HEK293 (cell line): ENCODE measurements around the gene DAGLA.

Experiments
- CTCF ChIA-PET: fragments of 350-600 bp; formaldehyde crosslinking; extraction: SDS; loops from one replicate; lab custom pipeline; 2021; ENCODE audit warnings: antibody characterized with exemption; lab: Yijun Ruan, JAX
- POLR2A ChIA-PET: fragments of 300-600 bp; formaldehyde crosslinking; extraction: SDS; loops from one replicate; lab custom pipeline; 2020; ENCODE audit warnings: antibody characterized with exemption, inconsistent platforms; lab: Yijun Ruan, JAX
- H3K27ac ChIP-seq: fragments of 200-500 bp; sonication (Bioruptor generic); 2 replicates; pipeline ENCODE4 v1.5.1; 2014; ENCODE audit warnings: low read depth, low read length, control low read depth, inconsistent platforms; ENCODE audit errors: extremely low read depth
- H3K36me3 ChIP-seq, 2 experiments: fragments of 200-500 bp in 1 of 2; sonication (Bioruptor generic) in 1 of 2; 1 replicate in 1 of 2; 2 replicates in 1 of 2; pipeline ENCODE4 v1.5.1; 2014 to 2017; ENCODE audit warnings: inconsistent platforms in 2 of 2, low read length in 2 of 2; ENCODE audit not compliant: control insufficient read depth in 2 of 2, insufficient read depth in 1 of 2
- H3K4me1 ChIP-seq: fragments of 200-500 bp; sonication (Bioruptor generic); 2 replicates; pipeline ENCODE4 v1.5.1; 2014; ENCODE audit warnings: mild to moderate bottlenecking, low read length, inconsistent platforms; ENCODE audit not compliant: control insufficient read depth, insufficient read depth
- H3K4me3 ChIP-seq: 2 replicates; pipeline ENCODE4 v1.5.1; 2011; ENCODE audit warnings: low read depth, mild to moderate bottlenecking, control low read depth, low read length, moderate library complexity
- H3K9me3 ChIP-seq: fragments of 200-500 bp; sonication (Bioruptor generic); 2 replicates; pipeline ENCODE4 v1.5.1; 2014; ENCODE audit warnings: low read depth, low read length, inconsistent platforms; ENCODE audit not compliant: control insufficient read depth, insufficient read depth
- EGR2 ChIP-seq: fragments of 450-650 bp; formaldehyde crosslinking; IDR thresholded peaks from 2 replicates; pipeline ENCODE4 v1.5.1; 2016; ENCODE audit warnings: low read depth, missing biosample characterization, missing genetic modification characterization
- KLF1 ChIP-seq: fragments of 450-650 bp; formaldehyde crosslinking; IDR thresholded peaks from 2 replicates; pipeline ENCODE4 v1.5.1; 2016; ENCODE audit warnings: missing biosample characterization, missing genetic modification characterization
- OVOL3 ChIP-seq: fragments of 450-650 bp; formaldehyde crosslinking; IDR thresholded peaks from 2 replicates; pipeline ENCODE4 v1.5.1; 2016; ENCODE audit warnings: missing biosample characterization, missing genetic modification characterization
- RBAK ChIP-seq: fragments of 450-650 bp; formaldehyde crosslinking; IDR thresholded peaks from 2 replicates; pipeline ENCODE4 v1.5.1; 2016; ENCODE audit warnings: missing biosample characterization, missing genetic modification characterization
- ZFHX2 ChIP-seq: fragments of 450-650 bp; formaldehyde crosslinking; conservative IDR thresholded peaks from 2 replicates; pipeline ENCODE4 v1.5.1; 2016; ENCODE audit warnings: missing biosample characterization, missing genetic modification characterization
- ZFP69B ChIP-seq: fragments of 450-650 bp; formaldehyde crosslinking; IDR thresholded peaks from 2 replicates; pipeline ENCODE4 v1.5.1; 2016; ENCODE audit warnings: missing biosample characterization, missing genetic modification characterization
- ZNF112 ChIP-seq: fragments of 450-650 bp; formaldehyde crosslinking; IDR thresholded peaks from 2 replicates; pipeline ENCODE4 v1.5.0; 2017; ENCODE audit warnings: missing biosample characterization, missing genetic modification characterization
- ZNF138 ChIP-seq: fragments of 450-650 bp; formaldehyde crosslinking; IDR thresholded peaks from 2 replicates; pipeline ENCODE4 v1.5.1; 2016; ENCODE audit warnings: missing biosample characterization, missing genetic modification characterization, borderline replicate concordance
- ZNF184 ChIP-seq: fragments of 450-650 bp; IDR thresholded peaks from 2 replicates; pipeline ENCODE4 v1.5.1; 2018; ENCODE audit warnings: missing biosample characterization, mild to moderate bottlenecking, missing genetic modification characterization
- ZNF266 ChIP-seq: fragments of 450-650 bp; formaldehyde crosslinking; IDR thresholded peaks from 2 replicates; pipeline ENCODE4 v1.5.1; 2016; ENCODE audit warnings: missing biosample characterization, missing genetic modification characterization, low read depth
- ZNF292 ChIP-seq: fragments of 450-650 bp; formaldehyde crosslinking; IDR thresholded peaks from 2 replicates; pipeline ENCODE4 v1.5.1; 2016; ENCODE audit warnings: low read depth, missing biosample characterization, missing genetic modification characterization, borderline replicate concordance
- ZNF354C ChIP-seq: fragments of 450-650 bp; formaldehyde crosslinking; IDR thresholded peaks from 2 replicates; pipeline ENCODE4 v1.5.1; 2016; ENCODE audit warnings: missing biosample characterization, missing genetic modification characterization, low read depth, borderline replicate concordance
- ZNF391 ChIP-seq: fragments of 450-650 bp; formaldehyde crosslinking; IDR thresholded peaks from 2 replicates; pipeline ENCODE4 v1.5.1; 2016; ENCODE audit warnings: low read depth, missing biosample characterization, missing genetic modification characterization, borderline replicate concordance
- ZNF48 ChIP-seq: fragments of 450-650 bp; formaldehyde crosslinking; IDR thresholded peaks from 2 replicates; pipeline ENCODE4 v1.5.1; 2016; ENCODE audit warnings: missing biosample characterization, missing genetic modification characterization
- ZNF600 ChIP-seq: fragments of 450-650 bp; formaldehyde crosslinking; IDR thresholded peaks from 2 replicates; pipeline ENCODE4 v1.5.1; 2016; ENCODE audit warnings: missing biosample characterization, missing genetic modification characterization
- ZNF623 ChIP-seq: fragments of 450-650 bp; formaldehyde crosslinking; IDR thresholded peaks from 2 replicates; pipeline ENCODE4 v1.5.1; 2016; ENCODE audit warnings: missing biosample characterization, missing genetic modification characterization
- ZNF747 ChIP-seq: fragments of 450-650 bp; formaldehyde crosslinking; IDR thresholded peaks from 2 replicates; pipeline ENCODE4 v1.5.1; 2016; ENCODE audit warnings: missing biosample characterization, missing genetic modification characterization
- ZSCAN16 ChIP-seq: fragments of 450-650 bp; formaldehyde crosslinking; IDR thresholded peaks from 2 replicates; pipeline ENCODE4 v1.5.1; 2016; ENCODE audit warnings: missing biosample characterization, missing genetic modification characterization
- ZSCAN5A ChIP-seq: fragments of 450-650 bp; formaldehyde crosslinking; IDR thresholded peaks from 2 replicates; pipeline ENCODE4 v1.5.1; 2016; ENCODE audit warnings: missing biosample characterization, missing genetic modification characterization
- TF ChIP-seq, protein P1 (sequence below): fragments of 450-650 bp; formaldehyde crosslinking; IDR thresholded peaks from 2 replicates; pipeline ENCODE4 v1.5.1; 2016; ENCODE audit warnings: missing biosample characterization, missing genetic modification characterization

Gene DAGLA

GRCh38 chr11:61760946-61761345, 80.8 kb downstream of the DAGLA start:
- H3K4me1 ChIP-seq: no peaks in the 10 kb centered on the region; the same call in 1 of the 2 replicates
- H3K27ac ChIP-seq: no peak overlapping the region
- ChIA-PET POLR2A (no interaction called here), CTCF (interaction anchor here (1.0 kb wide), 1 partner anchor 16 kb away, joined by 3 read pairs; no protein-coding TSS in a partner anchor)
- H3K4me3 ChIP-seq: no peak overlapping the region
- H3K36me3 ChIP-seq: no peaks in the 10 kb centered on the region
- TF ChIP-seq ZNF623 (tag by site-specific recombination): no peak
- no peak for TF ChIP-seq ZNF747 (tag by site-specific recombination)
- no peak for TF ChIP-seq ZNF391 (tag by site-specific recombination)
- TF ChIP-seq ZNF184 (tag by site-specific recombination): no peak
- TF ChIP-seq ZNF48 (tag by site-specific recombination): no peak
- TF ChIP-seq, protein P1, sequence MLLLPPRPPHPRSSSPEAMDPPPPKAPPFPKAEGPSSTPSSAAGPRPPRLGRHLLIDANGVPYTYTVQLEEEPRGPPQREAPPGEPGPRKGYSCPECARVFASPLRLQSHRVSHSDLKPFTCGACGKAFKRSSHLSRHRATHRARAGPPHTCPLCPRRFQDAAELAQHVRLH (tag by site-specific recombination): no peak
- TF ChIP-seq RBAK (tag by site-specific recombination): no peak
- no peak for TF ChIP-seq ZNF112 (tag by site-specific recombination)
- no peak for TF ChIP-seq OVOL3
- no peaks in the 10 kb centered on the region for H3K9me3 ChIP-seq

GRCh38 chr11:61761440-61762222, 81.4 kb downstream of the DAGLA start:
- CTCF ChIA-PET: interaction anchor here (0.7 to 1.0 kb wide), 2 partner anchors 8 to 15 kb away, joined by 3 read pairs; no protein-coding TSS in a partner anchor
- Histone ChIP-seq H3K4me1 (no peaks in the 10 kb centered on the region; the same call in 1 of the 2 replicates), H3K27ac (no peak overlapping the region), H3K4me3 (no peak overlapping the region), H3K36me3 (no peaks in the 10 kb centered on the region), H3K9me3 (no peaks in the 10 kb centered on the region)
- POLR2A ChIA-PET: no interaction called here
- TF ChIP-seq KLF1 (tag by site-specific recombination) (peak; percentile 44; the same call in 1 of the 2 replicates), ZNF600 (tag by site-specific recombination) (0 out of 2 replicates have a peak, but pooled peaks have one; percentile 16), ZFHX2 (tag by site-specific recombination) (peak; percentile 59), ZNF138 (tag by site-specific recombination) (no peak), EGR2 (tag by site-specific recombination) (peak; percentile 60), ZNF292 (no peak)

- Histone ChIP-seq H3K4me1 (no peaks in the 10 kb centered on the region), H3K9me3 (no peaks in the 10 kb centered on the region), H3K4me3 (no peak overlapping the region), H3K27ac (no peak overlapping the region), H3K36me3 (no peaks in the 10 kb centered on the region)
- POLR2A ChIA-PET: no interaction called here
- no peak for TF ChIP-seq ZSCAN5A (tag by site-specific recombination)
- TF ChIP-seq ZNF354C: no peak
- TF ChIP-seq ZNF266 (tag by site-specific recombination): no peak
- no peak for TF ChIP-seq ZSCAN16 (tag by site-specific recombination)
- TF ChIP-seq ZFP69B (tag by site-specific recombination): peak; percentile 28; the same call in 1 of the 2 replicates
- CTCF ChIA-PET: interaction anchor here (0.7 to 1.0 kb wide), 2 partner anchors 9 to 15 kb away, joined by 3 read pairs; no protein-coding TSS in a partner anchor
Observed at GRCh38 chr11:61762223-61762615, 82.0 kb downstream of the DAGLA start.
